K562 (cell line): ENCODE data around the gene PSMC3IP. TPM values are rescaled to one million over a fixed set of nuclear protein-coding genes. Genes with fewer than 3 reads are reported as not detected.

Experiments used
- CAMTA2 ChIP-seq: fragments of 250-450 bp; sonication (Bioruptor Pico); conservative IDR thresholded peaks from 2 replicates; pipeline ENCODE4 v1.5.1; 2022
- CBX2 ChIP-seq: fragments of 200-600 bp; sonication (generic); IDR thresholded peaks from one replicate; pipeline ENCODE4 v1.6.1; 2012; ENCODE audit warnings: mild to moderate bottlenecking, low read length, inconsistent platforms; ENCODE audit not compliant: insufficient read depth, poor library complexity, severe bottlenecking
- CBX3 ChIP-seq, 2 experiments: IDR thresholded peaks; 1 replicate in 1 of 2; 2 replicates in 1 of 2; pipeline ENCODE4 v1.6.1; 2012; ENCODE audit warnings: inconsistent platforms in 2 of 2, low read length in 2 of 2, borderline replicate concordance in 1 of 2, control low read depth in 1 of 2
- LARP7 ChIP-seq: fragments of 450-650 bp; IDR thresholded peaks from 2 replicates; pipeline ENCODE4 v1.6.1; 2016
- NR3C1 ChIP-seq: sonication (generic); formaldehyde crosslinking; IDR thresholded peaks from 2 replicates; pipeline ENCODE4 v1.8.1; 2022; ENCODE audit warnings: missing genetic modification reagents
- RAD21 ChIP-seq, 2 experiments: fragments of 250-450 bp in 1 of 2; fragments of 450-650 bp in 1 of 2; sonication (Bioruptor Pico) in 1 of 2; formaldehyde crosslinking in 1 of 2; IDR thresholded peaks in 1 of 2; conservative IDR thresholded peaks in 1 of 2; 2 replicates each; pipeline versions ENCODE4 v1.4.0 to v1.8.0; 2020 to 2022; ENCODE audit warnings: mild to moderate bottlenecking in 2 of 2, moderate library complexity in 1 of 2
- TAF7 ChIP-seq: fragments of 450-650 bp; IDR thresholded peaks from 2 replicates; pipeline ENCODE4 v1.6.1; 2016; ENCODE audit warnings: missing genetic modification characterization, missing compliant biosample characterization
- ZNF507 ChIP-seq: conservative IDR thresholded peaks from 2 replicates; pipeline ENCODE4 v1.6.1; 2017; ENCODE audit warnings: missing genetic modification characterization, missing compliant biosample characterization
- polyA plus RNA-seq, 8 experiments: library from polyadenylated mRNA; depleted of rRNA in 4 of 8; stranded (reverse) in 5 of 8; unstranded in 3 of 8; fragments of >200 nt; fragmentation: Nextera tagmentation in 2 of 8; fragmentation: Illumina TruSeq in 1 of 8; extraction: Ambion mirVana in 2 of 8; extraction: Trizol in 1 of 8; gene quantifications; 2 replicates each; pipeline versions ENCODE4 v1.2.1 to v1.2.3, GENCODE V29; 2011 to 2014; ENCODE audit warnings: inconsistent platforms in 1 of 8, missing spikeins in 1 of 8
- total RNA-seq, 7 experiments: library from RNA; depleted of rRNA in 6 of 7; stranded (reverse); fragments of >200 nt in 6 of 7; fragmentation: Illumina TruSeq in 2 of 7; extraction: Trizol in 2 of 7; gene quantifications; 2 replicates each; pipeline versions ENCODE4 v1.2.1 to v1.2.3, GENCODE V29; 2011 to 2021; ENCODE audit warnings: low replicate concordance in 1 of 7
- TF ChIP-seq, protein P1 (sequence below): fragments of 150-350 bp; IDR thresholded peaks from 2 replicates; pipeline ENCODE4 v1.6.1; 2014; ENCODE audit warnings: low read depth, mild to moderate bottlenecking, low read length, borderline replicate concordance
- TF ChIP-seq, protein P2 (sequence below): sonication (generic); formaldehyde crosslinking; IDR thresholded peaks from 2 replicates; pipeline ENCODE4 v1.9.0; 2022; ENCODE audit warnings: mild to moderate bottlenecking, missing genetic modification reagents
- TF ChIP-seq, protein P3 (sequence below): fragments of 250-450 bp; sonication (Bioruptor Pico); IDR thresholded peaks from 2 replicates; pipeline ENCODE4 v1.4.0; 2020
- TF ChIP-seq, protein P4 (sequence below): sonication (generic); formaldehyde crosslinking; IDR thresholded peaks from 2 replicates; pipeline ENCODE4 v1.4.0; 2020; ENCODE audit warnings: mild to moderate bottlenecking, missing genetic modification reagents
- TF ChIP-seq, protein P5 (sequence below): fragments of 450-650 bp; formaldehyde crosslinking; IDR thresholded peaks from 2 replicates; pipeline ENCODE4 v1.4.0; 2022; ENCODE audit warnings: missing genetic modification characterization
- TF ChIP-seq, protein P6 (sequence below): fragments of 250-450 bp; sonication (Bioruptor Pico); IDR thresholded peaks from 2 replicates; pipeline ENCODE4 v1.9.0; 2021; ENCODE audit warnings: mild to moderate bottlenecking

PSMC3IP gene
- total and polyA plus RNA-seq, 9 of the 15 experiments (the other 6 are each of a cell fraction or from before 2014, with no cell fraction given) = 13.8 to 65.6 (median 32.8) TPM

DNA sequence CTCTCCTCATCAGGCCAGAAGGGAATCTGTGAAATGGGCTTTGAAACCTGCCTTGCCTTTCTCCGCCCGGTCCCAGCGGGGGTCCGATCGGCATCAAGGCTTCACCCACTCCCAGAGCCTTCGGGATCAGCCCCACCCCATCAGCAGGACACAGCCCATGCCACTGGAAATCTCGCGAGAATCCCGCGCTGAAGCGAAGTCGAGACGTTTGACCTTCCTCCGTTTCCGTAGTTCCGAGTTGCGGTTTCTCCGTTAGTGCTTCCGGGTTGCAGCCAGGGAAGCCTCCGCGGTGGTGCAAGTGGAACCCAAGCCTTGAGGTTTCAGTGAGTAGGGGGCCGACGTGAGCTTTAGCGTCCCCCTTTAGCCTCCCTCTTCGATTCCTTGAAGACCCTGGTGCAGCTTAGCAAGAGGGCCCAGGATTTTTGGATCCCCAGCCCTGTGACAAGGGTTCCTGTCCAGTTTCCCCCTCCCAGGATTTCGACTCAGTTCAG is 15.6 kb downstream of the PSMC3IP start, which contains the start of gene COASY (continued):
- TF ChIP-seq, protein P1, sequence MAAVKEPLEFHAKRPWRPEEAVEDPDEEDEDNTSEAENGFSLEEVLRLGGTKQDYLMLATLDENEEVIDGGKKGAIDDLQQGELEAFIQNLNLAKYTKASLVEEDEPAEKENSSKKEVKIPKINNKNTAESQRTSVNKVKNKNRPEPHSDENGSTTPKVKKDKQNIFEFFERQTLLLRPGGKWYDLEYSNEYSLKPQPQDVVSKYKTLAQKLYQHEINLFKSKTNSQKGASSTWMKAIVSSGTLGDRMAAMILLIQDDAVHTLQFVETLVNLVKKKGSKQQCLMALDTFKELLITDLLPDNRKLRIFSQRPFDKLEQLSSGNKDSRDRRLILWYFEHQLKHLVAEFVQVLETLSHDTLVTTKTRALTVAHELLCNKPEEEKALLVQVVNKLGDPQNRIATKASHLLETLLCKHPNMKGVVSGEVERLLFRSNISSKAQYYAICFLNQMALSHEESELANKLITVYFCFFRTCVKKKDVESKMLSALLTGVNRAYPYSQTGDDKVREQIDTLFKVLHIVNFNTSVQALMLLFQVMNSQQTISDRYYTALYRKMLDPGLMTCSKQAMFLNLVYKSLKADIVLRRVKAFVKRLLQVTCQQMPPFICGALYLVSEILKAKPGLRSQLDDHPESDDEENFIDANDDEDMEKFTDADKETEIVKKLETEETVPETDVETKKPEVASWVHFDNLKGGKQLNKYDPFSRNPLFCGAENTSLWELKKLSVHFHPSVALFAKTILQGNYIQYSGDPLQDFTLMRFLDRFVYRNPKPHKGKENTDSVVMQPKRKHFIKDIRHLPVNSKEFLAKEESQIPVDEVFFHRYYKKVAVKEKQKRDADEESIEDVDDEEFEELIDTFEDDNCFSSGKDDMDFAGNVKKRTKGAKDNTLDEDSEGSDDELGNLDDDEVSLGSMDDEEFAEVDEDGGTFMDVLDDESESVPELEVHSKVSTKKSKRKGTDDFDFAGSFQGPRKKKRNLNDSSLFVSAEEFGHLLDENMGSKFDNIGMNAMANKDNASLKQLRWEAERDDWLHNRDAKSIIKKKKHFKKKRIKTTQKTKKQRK = no peak
- TF ChIP-seq CBX2 (no peak), CAMTA2 (CRISPR knock-in tag) (no peak), LARP7 (no peak), ZNF507 (tag) (no peak), TAF7 (tag) (no peak), NR3C1 (CRISPR knock-in tag) (no peak), CBX3 (IDR thresholded peaks at IDR 0.05; ENCODE audit: borderline replicate concordance in 1 of 2, low read length in 2 of 2) (no peak), RAD21 (CRISPR knock-in tag; conservative IDR thresholded peaks at IDR 0.05 in 1 of 2, IDR thresholded peaks at IDR 0.05 in 1 of 2) (no peak)
- TF ChIP-seq, protein P2, sequence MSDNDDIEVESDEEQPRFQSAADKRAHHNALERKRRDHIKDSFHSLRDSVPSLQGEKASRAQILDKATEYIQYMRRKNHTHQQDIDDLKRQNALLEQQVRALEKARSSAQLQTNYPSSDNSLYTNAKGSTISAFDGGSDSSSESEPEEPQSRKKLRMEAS = no peak
- TF ChIP-seq, protein P3, sequence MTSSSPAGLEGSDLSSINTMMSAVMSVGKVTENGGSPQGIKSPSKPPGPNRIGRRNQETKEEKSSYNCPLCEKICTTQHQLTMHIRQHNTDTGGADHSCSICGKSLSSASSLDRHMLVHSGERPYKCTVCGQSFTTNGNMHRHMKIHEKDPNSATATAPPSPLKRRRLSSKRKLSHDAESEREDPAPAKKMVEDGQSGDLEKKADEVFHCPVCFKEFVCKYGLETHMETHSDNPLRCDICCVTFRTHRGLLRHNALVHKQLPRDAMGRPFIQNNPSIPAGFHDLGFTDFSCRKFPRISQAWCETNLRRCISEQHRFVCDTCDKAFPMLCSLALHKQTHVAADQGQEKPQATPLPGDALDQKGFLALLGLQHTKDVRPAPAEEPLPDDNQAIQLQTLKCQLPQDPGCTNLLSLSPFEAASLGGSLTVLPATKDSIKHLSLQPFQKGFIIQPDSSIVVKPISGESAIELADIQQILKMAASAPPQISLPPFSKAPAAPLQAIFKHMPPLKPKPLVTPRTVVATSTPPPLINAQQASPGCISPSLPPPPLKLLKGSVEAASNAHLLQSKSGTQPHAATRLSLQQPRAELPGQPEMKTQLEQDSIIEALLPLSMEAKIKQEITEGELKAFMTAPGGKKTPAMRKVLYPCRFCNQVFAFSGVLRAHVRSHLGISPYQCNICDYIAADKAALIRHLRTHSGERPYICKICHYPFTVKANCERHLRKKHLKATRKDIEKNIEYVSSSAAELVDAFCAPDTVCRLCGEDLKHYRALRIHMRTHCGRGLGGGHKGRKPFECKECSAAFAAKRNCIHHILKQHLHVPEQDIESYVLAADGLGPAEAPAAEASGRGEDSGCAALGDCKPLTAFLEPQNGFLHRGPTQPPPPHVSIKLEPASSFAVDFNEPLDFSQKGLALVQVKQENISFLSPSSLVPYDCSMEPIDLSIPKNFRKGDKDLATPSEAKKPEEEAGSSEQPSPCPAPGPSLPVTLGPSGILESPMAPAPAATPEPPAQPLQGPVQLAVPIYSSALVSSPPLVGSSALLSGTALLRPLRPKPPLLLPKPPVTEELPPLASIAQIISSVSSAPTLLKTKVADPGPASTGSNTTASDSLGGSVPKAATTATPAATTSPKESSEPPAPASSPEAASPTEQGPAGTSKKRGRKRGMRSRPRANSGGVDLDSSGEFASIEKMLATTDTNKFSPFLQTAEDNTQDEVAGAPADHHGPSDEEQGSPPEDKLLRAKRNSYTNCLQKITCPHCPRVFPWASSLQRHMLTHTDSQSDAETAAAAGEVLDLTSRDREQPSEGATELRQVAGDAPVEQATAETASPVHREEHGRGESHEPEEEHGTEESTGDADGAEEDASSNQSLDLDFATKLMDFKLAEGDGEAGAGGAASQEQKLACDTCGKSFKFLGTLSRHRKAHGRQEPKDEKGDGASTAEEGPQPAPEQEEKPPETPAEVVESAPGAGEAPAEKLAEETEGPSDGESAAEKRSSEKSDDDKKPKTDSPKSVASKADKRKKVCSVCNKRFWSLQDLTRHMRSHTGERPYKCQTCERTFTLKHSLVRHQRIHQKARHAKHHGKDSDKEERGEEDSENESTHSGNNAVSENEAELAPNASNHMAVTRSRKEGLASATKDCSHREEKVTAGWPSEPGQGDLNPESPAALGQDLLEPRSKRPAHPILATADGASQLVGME (CRISPR knock-in tag) = no peak
- TF ChIP-seq, protein P4, sequence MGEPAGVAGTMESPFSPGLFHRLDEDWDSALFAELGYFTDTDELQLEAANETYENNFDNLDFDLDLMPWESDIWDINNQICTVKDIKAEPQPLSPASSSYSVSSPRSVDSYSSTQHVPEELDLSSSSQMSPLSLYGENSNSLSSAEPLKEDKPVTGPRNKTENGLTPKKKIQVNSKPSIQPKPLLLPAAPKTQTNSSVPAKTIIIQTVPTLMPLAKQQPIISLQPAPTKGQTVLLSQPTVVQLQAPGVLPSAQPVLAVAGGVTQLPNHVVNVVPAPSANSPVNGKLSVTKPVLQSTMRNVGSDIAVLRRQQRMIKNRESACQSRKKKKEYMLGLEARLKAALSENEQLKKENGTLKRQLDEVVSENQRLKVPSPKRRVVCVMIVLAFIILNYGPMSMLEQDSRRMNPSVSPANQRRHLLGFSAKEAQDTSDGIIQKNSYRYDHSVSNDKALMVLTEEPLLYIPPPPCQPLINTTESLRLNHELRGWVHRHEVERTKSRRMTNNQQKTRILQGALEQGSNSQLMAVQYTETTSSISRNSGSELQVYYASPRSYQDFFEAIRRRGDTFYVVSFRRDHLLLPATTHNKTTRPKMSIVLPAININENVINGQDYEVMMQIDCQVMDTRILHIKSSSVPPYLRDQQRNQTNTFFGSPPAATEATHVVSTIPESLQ = no peak
- TF ChIP-seq, protein P5, sequence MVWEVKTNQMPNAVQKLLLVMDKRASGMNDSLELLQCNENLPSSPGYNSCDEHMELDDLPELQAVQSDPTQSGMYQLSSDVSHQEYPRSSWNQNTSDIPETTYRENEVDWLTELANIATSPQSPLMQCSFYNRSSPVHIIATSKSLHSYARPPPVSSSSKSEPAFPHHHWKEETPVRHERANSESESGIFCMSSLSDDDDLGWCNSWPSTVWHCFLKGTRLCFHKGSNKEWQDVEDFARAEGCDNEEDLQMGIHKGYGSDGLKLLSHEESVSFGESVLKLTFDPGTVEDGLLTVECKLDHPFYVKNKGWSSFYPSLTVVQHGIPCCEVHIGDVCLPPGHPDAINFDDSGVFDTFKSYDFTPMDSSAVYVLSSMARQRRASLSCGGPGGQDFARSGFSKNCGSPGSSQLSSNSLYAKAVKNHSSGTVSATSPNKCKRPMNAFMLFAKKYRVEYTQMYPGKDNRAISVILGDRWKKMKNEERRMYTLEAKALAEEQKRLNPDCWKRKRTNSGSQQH (CRISPR knock-in tag) = no peak
- TF ChIP-seq, protein P6, sequence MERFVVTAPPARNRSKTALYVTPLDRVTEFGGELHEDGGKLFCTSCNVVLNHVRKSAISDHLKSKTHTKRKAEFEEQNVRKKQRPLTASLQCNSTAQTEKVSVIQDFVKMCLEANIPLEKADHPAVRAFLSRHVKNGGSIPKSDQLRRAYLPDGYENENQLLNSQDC (CRISPR knock-in tag) = no peak
